Measurements from ENCODE around the gene CDH8.

DNA sequence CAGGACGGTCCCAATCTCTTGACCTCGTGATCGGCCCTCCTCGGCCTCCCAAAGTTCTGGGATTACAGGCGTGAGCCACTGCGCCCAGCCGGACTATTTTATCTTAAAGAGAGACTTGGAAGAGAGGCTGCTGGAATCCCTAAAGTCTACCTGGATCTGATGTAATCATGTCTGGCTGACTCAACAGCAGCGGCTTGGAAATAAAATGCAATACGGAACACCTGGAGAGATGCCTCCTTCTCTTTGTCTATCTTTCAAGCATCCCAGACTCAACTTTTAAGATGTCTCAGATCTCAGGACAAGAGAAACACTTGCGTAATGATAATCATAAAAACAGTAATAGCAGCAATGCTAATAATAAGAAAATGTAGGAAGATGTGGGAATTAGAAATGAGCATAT, 95.6 kb downstream of the CDH8 start:
- TF ChIP-seq, protein P1, sequence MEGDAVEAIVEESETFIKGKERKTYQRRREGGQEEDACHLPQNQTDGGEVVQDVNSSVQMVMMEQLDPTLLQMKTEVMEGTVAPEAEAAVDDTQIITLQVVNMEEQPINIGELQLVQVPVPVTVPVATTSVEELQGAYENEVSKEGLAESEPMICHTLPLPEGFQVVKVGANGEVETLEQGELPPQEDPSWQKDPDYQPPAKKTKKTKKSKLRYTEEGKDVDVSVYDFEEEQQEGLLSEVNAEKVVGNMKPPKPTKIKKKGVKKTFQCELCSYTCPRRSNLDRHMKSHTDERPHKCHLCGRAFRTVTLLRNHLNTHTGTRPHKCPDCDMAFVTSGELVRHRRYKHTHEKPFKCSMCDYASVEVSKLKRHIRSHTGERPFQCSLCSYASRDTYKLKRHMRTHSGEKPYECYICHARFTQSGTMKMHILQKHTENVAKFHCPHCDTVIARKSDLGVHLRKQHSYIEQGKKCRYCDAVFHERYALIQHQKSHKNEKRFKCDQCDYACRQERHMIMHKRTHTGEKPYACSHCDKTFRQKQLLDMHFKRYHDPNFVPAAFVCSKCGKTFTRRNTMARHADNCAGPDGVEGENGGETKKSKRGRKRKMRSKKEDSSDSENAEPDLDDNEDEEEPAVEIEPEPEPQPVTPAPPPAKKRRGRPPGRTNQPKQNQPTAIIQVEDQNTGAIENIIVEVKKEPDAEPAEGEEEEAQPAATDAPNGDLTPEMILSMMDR (IDR thresholded peaks at IDR 0.05; ENCODE audit: borderline replicate concordance, extremely low read depth, low read length, poor library complexity, severe bottlenecking): no peak
- no peak for TF ChIP-seq EZH2 (IDR thresholded peaks at IDR 0.05; ENCODE audit: borderline replicate concordance, low read depth, low read length, severe bottlenecking)

Data from DND-41 (cell line).